HepG2 (cell line): Measurements from ENCODE around the gene FAM181A. TPM values are rescaled to one million over a fixed set of nuclear protein-coding genes. Genes with fewer than 3 reads are reported as not detected.

Experiments used
- ATAC-seq: fragments of 200-7000 bp; cut with Tn5 transposase; 3 replicates; pipeline ENCODE4 v1.9.1; 2020; ENCODE audit warnings: mild to moderate bottlenecking, moderate library complexity
- BruUV-seq: library from RNA; stranded (reverse); fragments of 400-500 nt; replicated peaks from 2 replicates; lab custom pipeline; 2021; lab: Mats Ljungman, UMichigan
- CTCF ChIA-PET: fragments of 300-600 bp; formaldehyde crosslinking; extraction: SDS; loops from one replicate; lab custom pipeline; 2021; ENCODE audit warnings: low total read pairs, inconsistent platforms, low intra/inter-chr PET ratio; lab: Yijun Ruan, JAX
- POLR2A ChIA-PET: fragments of 350-600 bp; sonication (Branson Sonifier 250); formaldehyde crosslinking; loops from one replicate; lab custom pipeline; 2020; ENCODE audit warnings: antibody characterized with exemption, inconsistent platforms; lab: Yijun Ruan, JAX
- DNase-seq: peaks from one replicate; pipeline ENCODE4 v3.0.0-alpha.2; 2015; ENCODE audit warnings: low spot score
- FAIRE-seq: peaks from 3 replicates; lab custom pipeline; 2011; peaks lifted over from hg19 to GRCh38; lab: Jason Lieb, UNC
- H2AFZ ChIP-seq: one replicate; pipeline ENCODE4 v1.6.1; 2011; ENCODE audit warnings: low read length, inconsistent platforms
- H3K27ac ChIP-seq: fragments of 300-600 bp; 3 replicates; pipeline ENCODE4 v1.8.0; 2011; ENCODE audit warnings: mixed run types, mild to moderate bottlenecking, mixed read lengths, low read length, inconsistent platforms; ENCODE audit not compliant: insufficient read depth; ENCODE audit errors: extremely low read length
- H3K27me3 ChIP-seq, 2 experiments: fragments of 200-600 bp in 1 of 2; 2 replicates in 1 of 2; 3 replicates in 1 of 2; pipeline versions ENCODE4 v1.6.0 to v1.8.0; 2011; ENCODE audit warnings: low read length in 2 of 2, mild to moderate bottlenecking in 2 of 2, moderate library complexity in 2 of 2, inconsistent platforms in 1 of 2; ENCODE audit not compliant: insufficient read depth in 2 of 2, control insufficient read depth in 1 of 2
- H3K36me3 ChIP-seq, 2 experiments: fragments of 200-600 bp in 1 of 2; replicated peaks in 1 of 2; 2 replicates in 1 of 2; 3 replicates in 1 of 2; pipeline versions ENCODE4 v1.5.1 to v1.8.0; 2011; ENCODE audit warnings: low read length in 2 of 2, inconsistent platforms in 1 of 2; ENCODE audit not compliant: insufficient read depth in 2 of 2, control insufficient read depth in 1 of 2
- H3K4me1 ChIP-seq: 2 replicates; pipeline ENCODE4 v1.5.1; 2012; ENCODE audit warnings: low read length, inconsistent platforms; ENCODE audit not compliant: insufficient read depth
- H3K4me2 ChIP-seq: 2 replicates; pipeline ENCODE4 v1.6.0; 2011; ENCODE audit warnings: low read depth, low read length, inconsistent platforms
- H3K4me3 ChIP-seq, 3 experiments: fragments of 200-600 bp in 1 of 3; sonication (generic), shearing (Covaris generic) in 1 of 3; replicated peaks in 1 of 3; 2 replicates each; pipeline ENCODE4 v1.5.1; 2011 to 2016; ENCODE audit warnings: low read length in 3 of 3, inconsistent platforms in 2 of 3, low read depth in 2 of 3, mild to moderate bottlenecking in 2 of 3, control low read depth in 1 of 3, mixed read lengths in 1 of 3; ENCODE audit not compliant: insufficient read depth in 1 of 3
- H3K79me2 ChIP-seq: one replicate; pipeline ENCODE4 v1.6.1; 2011; ENCODE audit warnings: low read length, inconsistent platforms; ENCODE audit not compliant: insufficient read depth
- H3K9ac ChIP-seq: 2 replicates; pipeline ENCODE4 v1.6.0; 2011; ENCODE audit warnings: mild to moderate bottlenecking, low read depth, low read length, inconsistent platforms; ENCODE audit not compliant: insufficient read depth
- H3K9me3 ChIP-seq: 2 replicates; pipeline ENCODE4 v1.5.1; 2012; ENCODE audit warnings: mild to moderate bottlenecking, low read length
- H4K20me1 ChIP-seq: 2 replicates; pipeline ENCODE4 v1.6.0; 2011; ENCODE audit warnings: inconsistent platforms, mild to moderate bottlenecking, low read length, moderate library complexity; ENCODE audit not compliant: insufficient read depth
- DRAP1 ChIP-seq: IDR thresholded peaks from 2 replicates; pipeline ENCODE4 v1.6.1; 2016; ENCODE audit warnings: missing genetic modification reagents, missing compliant biosample characterization
- FOXK1 ChIP-seq: sonication (generic); formaldehyde crosslinking; IDR thresholded peaks from 2 replicates; pipeline ENCODE4 v1.4.0; 2020; ENCODE audit warnings: low read depth, missing genetic modification reagents, borderline replicate concordance
- KAT7 ChIP-seq: IDR thresholded peaks from 2 replicates; pipeline ENCODE4 v1.6.1; 2018; ENCODE audit warnings: borderline replicate concordance, missing compliant biosample characterization
- MYC ChIP-seq: sonication (generic); formaldehyde crosslinking; IDR thresholded peaks from 2 replicates; pipeline ENCODE4 v1.9.0; 2021; ENCODE audit warnings: missing genetic modification reagents, borderline replicate concordance
- NCOR1 ChIP-seq: fragments of 200-600 bp; sonication (generic); IDR thresholded peaks from 2 replicates; pipeline ENCODE4 v1.7.0; 2017; ENCODE audit warnings: antibody characterized with exemption, low read length, borderline replicate concordance
- NR2F6 ChIP-seq, 2 experiments: IDR thresholded peaks; 2 replicates each; pipeline ENCODE4 v1.6.1; 2016; ENCODE audit warnings: antibody characterized with exemption in 1 of 2, mild to moderate bottlenecking in 1 of 2
- PAXIP1 ChIP-seq: sonication (generic); formaldehyde crosslinking; conservative IDR thresholded peaks from 2 replicates; pipeline ENCODE4 v1.4.0; 2020; ENCODE audit warnings: mild to moderate bottlenecking, missing genetic modification reagents, moderate library complexity
- RAD21 ChIP-seq: fragments of 450-650 bp; formaldehyde crosslinking; IDR thresholded peaks from 2 replicates; pipeline ENCODE4 v1.5.0; 2020; ENCODE audit warnings: mild to moderate bottlenecking
- ZBTB34 ChIP-seq: sonication (generic); formaldehyde crosslinking; IDR thresholded peaks from 2 replicates; pipeline ENCODE4 v1.8.0; 2022; ENCODE audit warnings: mild to moderate bottlenecking, missing genetic modification reagents
- ZBTB39 ChIP-seq: sonication (generic); formaldehyde crosslinking; IDR thresholded peaks from 2 replicates; pipeline ENCODE4 v1.5.0; 2020; ENCODE audit warnings: missing genetic modification reagents
- ZNF574 ChIP-seq: sonication (generic); formaldehyde crosslinking; IDR thresholded peaks from 2 replicates; pipeline ENCODE4 v1.4.0; 2020; ENCODE audit warnings: missing genetic modification reagents
- ZNF589 ChIP-seq: sonication (generic); formaldehyde crosslinking; conservative IDR thresholded peaks from 2 replicates; pipeline ENCODE4 v1.8.0; 2022; ENCODE audit warnings: mild to moderate bottlenecking, moderate library complexity, missing genetic modification reagents
- WGBS: methylation state at CpG from one replicate; pipeline ENCODE4 v1.1.6; 2017; ENCODE audit warnings: low lambda C conversion rate; 5-methylcytosine and 5-hydroxymethylcytosine counted together
- in situ Hi-C: cut with HindIII; loops from 2 replicates; pipeline ENCODE4 v1.10.0; 2017; ENCODE audit warnings: low pct_unique_long_range_greater_than_20kb; ENCODE audit not compliant: extremely low pct_ligation_motif_present
- intact Hi-C: fragments of 100-400 bp; cut with micrococcal nuclease; formaldehyde crosslinking; loops from one replicate; pipeline ENCODE4 v1.10.0; 2022; ENCODE audit not compliant: unreplicated experiment
- polyA plus RNA-seq, 8 experiments: library from polyadenylated mRNA; depleted of rRNA in 3 of 8; stranded (reverse) in 7 of 8; unstranded in 1 of 8; fragments of >200 nt; fragmentation: Illumina TruSeq in 4 of 8; extraction: Trizol in 4 of 8; gene quantifications; 2 replicates each; pipeline versions ENCODE4 v1.2.1 to v1.2.3, GENCODE V29; 2011 to 2016; ENCODE audit warnings: low read depth in 4 of 8, missing spikeins in 1 of 8, mixed read lengths in 1 of 8; ENCODE audit not compliant: insufficient read depth in 1 of 8
- total RNA-seq, 5 experiments: library from RNA; depleted of rRNA; stranded (reverse); fragments of >200 nt; fragmentation: Illumina TruSeq; extraction: Trizol; gene quantifications; 2 replicates each; pipeline ENCODE4 v1.2.3, GENCODE V29; 2016; ENCODE audit warnings: low read depth in 1 of 5

The FAM181A gene
- total and polyA plus RNA-seq, 2 of the 13 experiments (the other 11 are each of a cell fraction or from before 2014, with no cell fraction given): 1.1 to 1.5 TPM

- peak overlapping the region; percentile 85 for H3K27ac ChIP-seq
- DNase-seq: peak; percentile 89
- 29% methylated on average over 5 of the region's 5 CpGs for WGBS
- H3K79me2 ChIP-seq: no peaks in the 10 kb centered on the region
- ChIA-PET CTCF (no interaction called here), POLR2A (no interaction called here)
- peak; percentile 85 for ATAC-seq
- no peaks in the 10 kb centered on the region; a peak in 1 of 5 replicates for H3K27me3 ChIP-seq
- no peaks in the 10 kb centered on the region for H4K20me1 ChIP-seq
- in situ Hi-C loops: loop anchor here (5.0 kb wide), 1 partner anchor 252 kb away; no protein-coding TSS in a partner anchor
- BruUV-seq: no TSS peak
- H3K9me3 ChIP-seq: no peaks in the 10 kb centered on the region
- intact Hi-C loops: loop anchor here (5.0 kb wide), 1 partner anchor 802 kb away; no protein-coding TSS in a partner anchor
- peak overlapping the region; percentile 57 for H3K4me2 ChIP-seq
- H3K36me3 ChIP-seq: no peaks in the 10 kb centered on the region
- FAIRE-seq: peak; percentile 59
- no peak overlapping the region for H2AFZ ChIP-seq
- H3K4me3 ChIP-seq: no peak overlapping the region
- H3K9ac ChIP-seq: peak overlapping the region; percentile 35
- H3K4me1 ChIP-seq: peaks cover 85% of the 10 kb centered on the region
- TF ChIP-seq ZBTB39 (no peak), NR2F6 (IDR thresholded peaks at IDR 0.05) (no peak; the same call in 1 of the 2 replicates), NR2F6 (CRISPR knock-in tag; IDR thresholded peaks at IDR 0.05) (peak; percentile 66; the same call in 1 of the 2 replicates), KAT7 (CRISPR knock-in tag) (no peak), NCOR1 (peak; percentile 89), ZNF574 (CRISPR knock-in tag) (peak; percentile 33; the same call in 1 of the 2 replicates), ZBTB34 (no peak), FOXK1 (no peak), ZNF589 (CRISPR knock-in tag) (0 out of 2 replicates have a peak, but pooled peaks have one; percentile 34), PAXIP1 (peak; percentile 84), MYC (CRISPR knock-in tag) (peak; percentile 22; the same call in 1 of the 2 replicates), RAD21 (CRISPR knock-in tag) (no peak), DRAP1 (CRISPR knock-in tag) (peak; percentile 47; the same call in 1 of the 2 replicates)
Observed at GRCh38 chr14:93909429-93910128, 17.6 kb upstream of the FAM181A start.
